Measurements from ENCODE around the gene PTH. TPM values are rescaled to one million over a fixed set of nuclear protein-coding genes. Genes with fewer than 3 reads are reported as not detected.

The PTH gene
- total and polyA plus RNA-seq, 2 of the 8 experiments (the other 6 are each of a cell fraction or from before 2014, with no cell fraction given) = not detected

- FAIRE-seq (no peak), DNase-seq (ENCODE audit: low read depth in 1 of 2, low spot score in 2 of 2) (no peak)
- no peak overlapping the region for H3K14ac ChIP-seq (ENCODE audit: insufficient read length)
- no peak overlapping the region for H3K23ac ChIP-seq (ENCODE audit: insufficient read length)
- no peak overlapping the region for H2AFZ ChIP-seq (ENCODE audit: low read length)
- H2AK5ac ChIP-seq (ENCODE audit: low read depth, low read length) = no peak overlapping the region
- H3K18ac ChIP-seq (ENCODE audit: extremely low read depth, low read length) = no peak overlapping the region
- ChIA-PET CTCF (ENCODE audit: partially characterized antibody) (interaction anchor here (1.1 to 4.5 kb wide), 2 partner anchors 10 to 15 kb away, joined by 4 to 33 read pairs; no protein-coding TSS in a partner anchor), POLR2A (ENCODE audit: partially characterized antibody) (no interaction called here)
- H4K91ac ChIP-seq (replicated peaks; ENCODE audit: insufficient read length, low read length) = no peak overlapping the region
- no peak overlapping the region for H3K4ac ChIP-seq (replicated peaks; ENCODE audit: insufficient read length, low read depth, low read length)
- H4K5ac ChIP-seq (ENCODE audit: insufficient read length, low read depth, low read length) = no peak overlapping the region
- H4K20me1 ChIP-seq (replicated peaks in 1 of 2; ENCODE audit: control insufficient read depth in 1 of 2, insufficient read depth in 2 of 2, low read length in 2 of 2) = no peaks in the 10 kb centered on the region
- no peak overlapping the region for H2BK15ac ChIP-seq (ENCODE audit: low read length)
- no peaks in the 10 kb centered on the region for H3K23me2 ChIP-seq (ENCODE audit: low read depth, low read length)
- no peak overlapping the region for H2BK12ac ChIP-seq (ENCODE audit: low read depth, low read length)
- 95% methylated on average over 1 of the region's 1 CpG; no CpG with 5 or more reads in 1 of the 2 experiments for WGBS, 2 experiments (ENCODE audit: extremely low coverage in 1 of 2, insufficient coverage in 1 of 2, insufficient read length in 1 of 2, insufficient replicate concordance in 2 of 2, low coverage in 1 of 2, low lambda C conversion rate in 2 of 2, missing lambda C conversion rate in 1 of 2)
- H4K8ac ChIP-seq (ENCODE audit: extremely low read depth, insufficient read depth, low read length) = no peak overlapping the region
- no peak overlapping the region for H2BK20ac ChIP-seq (ENCODE audit: low read length)
- H3K4me3 ChIP-seq (ENCODE audit: extremely low read depth in 1 of 4, insufficient read depth in 2 of 4, low read depth in 3 of 4, low read length in 4 of 4) = no peak overlapping the region
- no peaks in the 10 kb centered on the region for H3K9me3 ChIP-seq (ENCODE audit: insufficient read depth in 2 of 2, low read depth in 1 of 2, low read length in 1 of 2)
- no peak overlapping the region for H2BK5ac ChIP-seq (ENCODE audit: low read depth, low read length)
- H3K36me3 ChIP-seq (ENCODE audit: control insufficient read depth in 2 of 4, insufficient read depth in 4 of 4, low read length in 3 of 4) = no peaks in the 10 kb centered on the region
- H3K79me2 ChIP-seq (ENCODE audit: control insufficient read depth in 1 of 2, insufficient read depth in 2 of 2, low read length in 2 of 2) = no peaks in the 10 kb centered on the region
- no peak overlapping the region for H3K9ac ChIP-seq (replicated peaks in 1 of 4; ENCODE audit: extremely low read depth in 1 of 4, low read depth in 3 of 4, low read length in 3 of 4)
- H2BK120ac ChIP-seq (replicated peaks; ENCODE audit: low read depth, low read length) = no peak overlapping the region
- no peaks in the 10 kb centered on the region for H3K27me3 ChIP-seq (replicated peaks in 1 of 4; ENCODE audit: control insufficient read depth in 3 of 4, extremely low read depth in 1 of 4, insufficient read depth in 3 of 4, low read length in 3 of 4)
- no peaks in the 10 kb centered on the region for H3K79me1 ChIP-seq (ENCODE audit: low read depth, low read length)
- no peak overlapping the region for H3K56ac ChIP-seq (replicated peaks; ENCODE audit: insufficient read length, low read depth, low read length)
- no peak overlapping the region for H3K27ac ChIP-seq (ENCODE audit: low read depth, low read length)
- no peaks in the 10 kb centered on the region for H3K4me1 ChIP-seq (replicated peaks in 1 of 4; ENCODE audit: control insufficient read depth in 3 of 4, insufficient read depth in 4 of 4, low read length in 3 of 4)
- no peak overlapping the region for H3K4me2 ChIP-seq (ENCODE audit: insufficient read depth in 1 of 2, low read depth in 2 of 2, low read length in 2 of 2)
- TF ChIP-seq TAF1 (IDR thresholded peaks at IDR 0.05; ENCODE audit: low read depth, low read length) (no peak), NRF1 (IDR thresholded peaks at IDR 0.05; ENCODE audit: low read depth, low read length) (no peak), EP300 (IDR thresholded peaks at IDR 0.05; ENCODE audit: borderline replicate concordance in 1 of 2, low read depth in 2 of 2, low read length in 2 of 2) (no peak), CEBPB (IDR thresholded peaks at IDR 0.05; ENCODE audit: low read depth, low read length) (no peak), SP2 (IDR thresholded peaks at IDR 0.05; ENCODE audit: low read length) (no peak), SIRT6 (IDR thresholded peaks at IDR 0.05; ENCODE audit: low read length) (no peak), TCF12 (IDR thresholded peaks at IDR 0.05; ENCODE audit: low read depth, low read length) (no peak), PHF8 (conservative IDR thresholded peaks at IDR 0.05; ENCODE audit: low read depth, low read length) (no peak)
These were observed 6.7 kb upstream of the PTH start for GRCh38 chr11:13502492-13502891.

Measured in H1 (cell line).